Measurements from ENCODE around the gene PROX1.

DNA sequence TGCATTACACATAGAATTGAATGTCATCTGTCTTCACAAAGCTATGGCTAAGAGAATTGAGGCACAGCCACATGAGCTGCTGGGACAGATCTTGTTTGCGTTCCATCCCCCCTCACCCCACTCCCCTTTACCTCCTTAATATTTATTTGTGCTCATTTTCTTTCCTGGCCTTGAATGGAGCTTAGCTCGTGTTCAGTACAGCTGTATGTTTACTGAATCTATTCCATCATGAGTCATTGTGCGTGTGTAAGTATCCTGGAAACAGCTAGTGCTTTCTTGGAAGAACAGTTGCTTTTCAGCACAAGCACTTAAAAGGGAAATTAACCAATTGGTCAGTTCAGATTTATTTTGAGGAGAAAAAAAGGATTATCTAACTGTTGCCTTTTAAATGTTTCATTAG lies 14.7 kb downstream of the PROX1 start:
- TF ChIP-seq CTCF (conservative IDR thresholded peaks at IDR 0.05 in 1 of 2, IDR thresholded peaks at IDR 0.05 in 1 of 2; ENCODE audit: low read depth in 1 of 2, low read length in 2 of 2): no peak
- TF ChIP-seq EZH2 (IDR thresholded peaks at IDR 0.05; ENCODE audit: low read length, missing control alignments): no peak
